HEK293 (cell line): Measurements from ENCODE around the gene MEI4.

Experiments used
- CTCF ChIA-PET: fragments of 350-600 bp; formaldehyde crosslinking; extraction: SDS; loops from one replicate; lab custom pipeline; 2021; ENCODE audit warnings: antibody characterized with exemption; lab: Yijun Ruan, JAX
- POLR2A ChIA-PET: fragments of 300-600 bp; formaldehyde crosslinking; extraction: SDS; loops from one replicate; lab custom pipeline; 2020; ENCODE audit warnings: antibody characterized with exemption, inconsistent platforms; lab: Yijun Ruan, JAX
- H3K27ac ChIP-seq: fragments of 200-500 bp; sonication (Bioruptor generic); 2 replicates; pipeline ENCODE4 v1.5.1; 2014; ENCODE audit warnings: low read depth, low read length, control low read depth, inconsistent platforms; ENCODE audit errors: extremely low read depth
- H3K36me3 ChIP-seq, 2 experiments: fragments of 200-500 bp in 1 of 2; sonication (Bioruptor generic) in 1 of 2; 1 replicate in 1 of 2; 2 replicates in 1 of 2; pipeline ENCODE4 v1.5.1; 2014 to 2017; ENCODE audit warnings: inconsistent platforms in 2 of 2, low read length in 2 of 2; ENCODE audit not compliant: control insufficient read depth in 2 of 2, insufficient read depth in 1 of 2
- H3K4me1 ChIP-seq: fragments of 200-500 bp; sonication (Bioruptor generic); 2 replicates; pipeline ENCODE4 v1.5.1; 2014; ENCODE audit warnings: mild to moderate bottlenecking, low read length, inconsistent platforms; ENCODE audit not compliant: control insufficient read depth, insufficient read depth
- H3K4me3 ChIP-seq: 2 replicates; pipeline ENCODE4 v1.5.1; 2011; ENCODE audit warnings: low read depth, mild to moderate bottlenecking, control low read depth, low read length, moderate library complexity
- H3K9me3 ChIP-seq: fragments of 200-500 bp; sonication (Bioruptor generic); 2 replicates; pipeline ENCODE4 v1.5.1; 2014; ENCODE audit warnings: low read depth, low read length, inconsistent platforms; ENCODE audit not compliant: control insufficient read depth, insufficient read depth
- GLIS2 ChIP-seq: fragments of 450-650 bp; formaldehyde crosslinking; IDR thresholded peaks from 2 replicates; pipeline ENCODE4 v1.5.1; 2016; ENCODE audit warnings: missing biosample characterization, missing genetic modification characterization
- KLF7 ChIP-seq: fragments of 450-650 bp; formaldehyde crosslinking; IDR thresholded peaks from 2 replicates; pipeline ENCODE4 v1.5.1; 2016; ENCODE audit warnings: missing biosample characterization, missing genetic modification characterization, borderline replicate concordance
- MZF1 ChIP-seq: fragments of 450-650 bp; formaldehyde crosslinking; IDR thresholded peaks from 2 replicates; pipeline ENCODE4 v1.5.1; 2017; ENCODE audit warnings: missing biosample characterization, missing genetic modification characterization, borderline replicate concordance
- PRDM1 ChIP-seq: fragments of 450-650 bp; formaldehyde crosslinking; IDR thresholded peaks from 2 replicates; pipeline ENCODE4; 2016; ENCODE audit warnings: missing biosample characterization, missing genetic modification characterization
- REPIN1 ChIP-seq: fragments of 450-650 bp; formaldehyde crosslinking; IDR thresholded peaks from 2 replicates; pipeline ENCODE4 v1.5.1; 2017; ENCODE audit warnings: missing biosample characterization, missing genetic modification characterization, low read depth
- WT1 ChIP-seq: fragments of 450-650 bp; formaldehyde crosslinking; IDR thresholded peaks from 2 replicates; pipeline ENCODE4 v1.5.1; 2016; ENCODE audit warnings: missing biosample characterization, missing genetic modification characterization
- YY1 ChIP-seq: fragments of 450-650 bp; formaldehyde crosslinking; IDR thresholded peaks from 2 replicates; pipeline ENCODE4 v1.5.1; 2018; ENCODE audit warnings: missing biosample characterization, missing genetic modification characterization
- ZBTB7A ChIP-seq: fragments of 450-650 bp; formaldehyde crosslinking; IDR thresholded peaks from 2 replicates; pipeline ENCODE4 v1.5.1; 2016; ENCODE audit warnings: low read depth, missing biosample characterization, missing genetic modification characterization
- ZNF112 ChIP-seq: fragments of 450-650 bp; formaldehyde crosslinking; IDR thresholded peaks from 2 replicates; pipeline ENCODE4 v1.5.0; 2017; ENCODE audit warnings: missing biosample characterization, missing genetic modification characterization
- ZNF138 ChIP-seq: fragments of 450-650 bp; formaldehyde crosslinking; IDR thresholded peaks from 2 replicates; pipeline ENCODE4 v1.5.1; 2016; ENCODE audit warnings: missing biosample characterization, missing genetic modification characterization, borderline replicate concordance
- ZNF146 ChIP-seq: fragments of 450-650 bp; formaldehyde crosslinking; IDR thresholded peaks from 2 replicates; pipeline ENCODE4 v1.5.1; 2016; ENCODE audit warnings: missing biosample characterization, missing genetic modification characterization
- ZNF155 ChIP-seq: fragments of 450-650 bp; formaldehyde crosslinking; IDR thresholded peaks from 2 replicates; pipeline ENCODE4 v1.5.1; 2016; ENCODE audit warnings: missing biosample characterization, missing genetic modification characterization
- ZNF157 ChIP-seq: fragments of 450-650 bp; formaldehyde crosslinking; IDR thresholded peaks from 2 replicates; pipeline ENCODE4 v1.5.1; 2016; ENCODE audit warnings: missing biosample characterization, missing genetic modification characterization
- ZNF16 ChIP-seq: fragments of 450-650 bp; formaldehyde crosslinking; IDR thresholded peaks from 2 replicates; pipeline ENCODE4 v1.5.1; 2016; ENCODE audit warnings: low read depth, missing biosample characterization, missing genetic modification characterization
- ZNF174 ChIP-seq: fragments of 450-650 bp; formaldehyde crosslinking; IDR thresholded peaks from 2 replicates; pipeline ENCODE4 v1.5.0; 2017; ENCODE audit warnings: missing biosample characterization, mild to moderate bottlenecking, missing genetic modification characterization
- ZNF2 ChIP-seq: fragments of 450-650 bp; formaldehyde crosslinking; IDR thresholded peaks from 2 replicates; pipeline ENCODE4 v1.5.1; 2016; ENCODE audit warnings: missing biosample characterization, missing genetic modification characterization
- ZNF248 ChIP-seq: fragments of 450-650 bp; formaldehyde crosslinking; IDR thresholded peaks from 2 replicates; pipeline ENCODE4 v1.5.1; 2017; ENCODE audit warnings: missing biosample characterization, missing genetic modification characterization
- ZNF324 ChIP-seq: fragments of 450-650 bp; formaldehyde crosslinking; IDR thresholded peaks from 2 replicates; pipeline ENCODE4 v1.5.1; 2016; ENCODE audit warnings: missing biosample characterization, missing genetic modification characterization
- ZNF433 ChIP-seq: fragments of 450-650 bp; formaldehyde crosslinking; IDR thresholded peaks from 2 replicates; pipeline ENCODE4 v1.5.1; 2016; ENCODE audit warnings: missing biosample characterization, missing genetic modification characterization, low read depth
- ZNF48 ChIP-seq: fragments of 450-650 bp; formaldehyde crosslinking; IDR thresholded peaks from 2 replicates; pipeline ENCODE4 v1.5.1; 2016; ENCODE audit warnings: missing biosample characterization, missing genetic modification characterization
- ZNF558 ChIP-seq: fragments of 450-650 bp; formaldehyde crosslinking; IDR thresholded peaks from 2 replicates; pipeline ENCODE4 v1.5.1; 2016; ENCODE audit warnings: missing biosample characterization, missing genetic modification characterization
- ZNF585B ChIP-seq: fragments of 450-650 bp; formaldehyde crosslinking; IDR thresholded peaks from 2 replicates; pipeline ENCODE4 v1.5.1; 2016; ENCODE audit warnings: missing biosample characterization, missing genetic modification characterization
- ZNF600 ChIP-seq: fragments of 450-650 bp; formaldehyde crosslinking; IDR thresholded peaks from 2 replicates; pipeline ENCODE4 v1.5.1; 2016; ENCODE audit warnings: missing biosample characterization, missing genetic modification characterization
- ZNF610 ChIP-seq: fragments of 450-650 bp; formaldehyde crosslinking; IDR thresholded peaks from 2 replicates; pipeline ENCODE4 v1.5.1; 2016; ENCODE audit warnings: missing biosample characterization, missing genetic modification characterization, borderline replicate concordance
- ZNF626 ChIP-seq: fragments of 450-650 bp; sonication (Bioruptor Pico); formaldehyde crosslinking; IDR thresholded peaks from 2 replicates; pipeline ENCODE4 v1.5.1; 2018; ENCODE audit warnings: missing biosample characterization, missing genetic modification characterization, inconsistent platforms
- ZNF654 ChIP-seq: fragments of 450-650 bp; formaldehyde crosslinking; IDR thresholded peaks from 2 replicates; pipeline ENCODE4 v1.5.1; 2016; ENCODE audit warnings: low read depth, missing biosample characterization, missing genetic modification characterization
- TF ChIP-seq, protein P1 (sequence below): fragments of 450-650 bp; formaldehyde crosslinking; IDR thresholded peaks from 2 replicates; pipeline ENCODE4 v1.5.1; 2016; ENCODE audit warnings: missing biosample characterization, missing genetic modification characterization
- TF ChIP-seq, protein P2 (sequence below): fragments of 450-650 bp; IDR thresholded peaks from 2 replicates; pipeline ENCODE4 v1.5.1; 2018; ENCODE audit warnings: missing biosample characterization, mild to moderate bottlenecking, missing genetic modification characterization
- TF ChIP-seq, protein P3 (sequence below): fragments of 450-650 bp; formaldehyde crosslinking; IDR thresholded peaks from 2 replicates; pipeline ENCODE4 v1.5.1; 2016; ENCODE audit warnings: missing biosample characterization, missing genetic modification characterization, borderline replicate concordance
- TF ChIP-seq, protein P4 (sequence below): fragments of 450-650 bp; formaldehyde crosslinking; IDR thresholded peaks from 2 replicates; pipeline ENCODE4 v1.5.1; 2016; ENCODE audit warnings: missing biosample characterization, missing genetic modification characterization, low read depth

The MEI4 gene

DNA sequence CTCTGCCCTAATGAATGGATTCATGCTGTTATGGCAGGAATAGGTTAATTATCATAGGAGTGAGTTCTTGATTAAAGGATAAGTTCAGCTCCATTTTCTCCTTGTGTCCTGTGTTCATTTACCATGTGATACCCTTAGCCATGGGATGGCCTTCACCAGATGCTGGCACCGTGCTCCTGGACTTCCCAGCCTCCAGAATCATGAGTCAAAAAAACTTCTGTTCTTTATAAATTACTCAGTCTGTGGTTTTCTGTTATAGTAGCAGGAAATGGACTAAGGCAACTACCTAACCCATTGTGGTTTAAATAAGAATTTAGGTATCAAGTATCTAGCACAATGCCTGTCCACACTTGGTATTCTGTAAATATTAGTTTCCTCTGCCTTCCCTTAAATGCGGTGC is 223.5 kb downstream of the MEI4 start:
- no peaks in the 10 kb centered on the region for H3K4me1 ChIP-seq
- H3K27ac ChIP-seq: no peak overlapping the region
- H3K4me3 ChIP-seq: no peak overlapping the region
- no peaks in the 10 kb centered on the region for H3K36me3 ChIP-seq
- TF ChIP-seq ZNF157 (tag by site-specific recombination): no peak
- TF ChIP-seq, protein P1, sequence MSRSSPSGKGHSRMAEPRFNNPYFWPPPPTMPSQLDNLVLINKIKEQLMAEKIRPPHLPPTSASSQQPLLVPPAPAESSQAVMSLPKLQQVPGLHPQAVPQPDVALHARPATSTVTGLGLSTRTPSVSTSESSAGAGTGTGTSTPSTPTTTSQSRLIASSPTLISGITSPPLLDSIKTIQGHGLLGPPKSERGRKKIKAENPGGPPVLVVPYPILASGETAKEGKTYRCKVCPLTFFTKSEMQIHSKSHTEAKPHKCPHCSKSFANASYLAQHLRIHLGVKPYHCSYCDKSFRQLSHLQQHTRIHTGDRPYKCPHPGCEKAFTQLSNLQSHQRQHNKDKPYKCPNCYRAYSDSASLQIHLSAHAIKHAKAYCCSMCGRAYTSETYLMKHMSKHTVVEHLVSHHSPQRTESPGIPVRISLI (tag by site-specific recombination): no peak
- TF ChIP-seq ZNF16: no peak
- TF ChIP-seq, protein P2, sequence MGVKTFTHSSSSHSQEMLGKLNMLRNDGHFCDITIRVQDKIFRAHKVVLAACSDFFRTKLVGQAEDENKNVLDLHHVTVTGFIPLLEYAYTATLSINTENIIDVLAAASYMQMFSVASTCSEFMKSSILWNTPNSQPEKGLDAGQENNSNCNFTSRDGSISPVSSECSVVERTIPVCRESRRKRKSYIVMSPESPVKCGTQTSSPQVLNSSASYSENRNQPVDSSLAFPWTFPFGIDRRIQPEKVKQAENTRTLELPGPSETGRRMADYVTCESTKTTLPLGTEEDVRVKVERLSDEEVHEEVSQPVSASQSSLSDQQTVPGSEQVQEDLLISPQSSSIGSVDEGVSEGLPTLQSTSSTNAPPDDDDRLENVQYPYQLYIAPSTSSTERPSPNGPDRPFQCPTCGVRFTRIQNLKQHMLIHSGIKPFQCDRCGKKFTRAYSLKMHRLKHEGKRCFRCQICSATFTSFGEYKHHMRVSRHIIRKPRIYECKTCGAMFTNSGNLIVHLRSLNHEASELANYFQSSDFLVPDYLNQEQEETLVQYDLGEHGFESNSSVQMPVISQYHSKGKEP (tag by site-specific recombination): no peak
- TF ChIP-seq ZNF600: no peak
- no peak for TF ChIP-seq ZNF433
- no peak for TF ChIP-seq ZNF610 (tag by site-specific recombination)
- POLR2A ChIA-PET: no interaction called here
- CTCF ChIA-PET: no interaction called here
- H3K9me3 ChIP-seq: no peaks in the 10 kb centered on the region

DNA sequence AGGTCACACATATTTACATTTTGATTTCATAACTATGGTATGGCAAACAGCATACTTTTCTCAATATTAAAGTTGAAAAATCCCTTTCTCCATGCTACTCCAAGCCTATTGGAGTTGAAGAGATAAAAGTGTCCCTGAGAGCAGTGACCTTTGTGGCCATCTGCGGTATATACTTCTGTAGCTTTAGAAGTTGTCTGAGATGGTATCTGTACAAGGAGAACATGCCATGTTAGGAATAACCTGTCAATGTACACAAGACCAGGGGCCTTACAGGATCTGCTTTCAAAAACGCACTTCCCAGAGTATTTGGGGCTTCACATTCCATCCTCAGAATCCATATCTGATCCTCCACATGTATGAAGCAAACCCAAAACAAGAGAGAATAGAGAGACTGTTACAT is 226.7 kb downstream of the MEI4 start:
- TF ChIP-seq ZNF654 (tag by site-specific recombination) (no peak), KLF7 (tag by site-specific recombination) (no peak), WT1 (tag by site-specific recombination) (no peak), PRDM1 (tag by site-specific recombination) (no peak), ZNF248 (tag by site-specific recombination) (no peak), ZNF48 (tag by site-specific recombination) (no peak), ZNF585B (tag by site-specific recombination) (no peak), REPIN1 (no peak), ZNF2 (tag by site-specific recombination) (no peak), ZNF174 (no peak)
- TF ChIP-seq, all 188 proteins: peak for 0
- no peak overlapping the region for H3K27ac ChIP-seq
- ChIA-PET POLR2A (no interaction called here), CTCF (interaction anchor here (0.5 kb wide), 1 partner anchor 51 kb away, joined by 3 read pairs; no protein-coding TSS in a partner anchor)
- no peaks in the 10 kb centered on the region for H3K4me1 ChIP-seq
- H3K4me3 ChIP-seq: no peak overlapping the region
- H3K36me3 ChIP-seq: no peaks in the 10 kb centered on the region
- no peaks in the 10 kb centered on the region for H3K9me3 ChIP-seq

DNA sequence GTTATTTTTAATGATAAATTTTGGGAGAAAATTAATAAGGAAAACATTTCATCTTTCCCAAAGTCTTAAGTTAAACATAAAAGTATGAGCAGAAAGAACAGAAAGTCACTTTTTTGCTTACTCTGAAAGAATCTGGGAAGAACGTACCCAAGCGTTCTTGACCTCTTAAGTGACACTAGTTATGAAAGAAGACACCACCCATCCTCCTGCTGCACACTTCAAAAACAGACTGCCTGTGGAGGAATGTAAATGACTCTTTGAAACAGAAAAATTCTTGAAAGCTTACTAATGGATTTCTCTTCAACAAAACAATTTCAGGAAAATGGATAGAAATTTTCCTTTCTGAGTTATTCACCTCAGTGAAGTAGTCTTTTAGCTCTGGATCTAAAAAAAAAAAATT is 227.7 kb downstream of the MEI4 start:
- H3K36me3 ChIP-seq: no peaks in the 10 kb centered on the region
- H3K27ac ChIP-seq: no peak overlapping the region
- no peaks in the 10 kb centered on the region for H3K4me1 ChIP-seq
- ChIA-PET CTCF (no interaction called here), POLR2A (no interaction called here)
- H3K9me3 ChIP-seq: no peaks in the 10 kb centered on the region
- H3K4me3 ChIP-seq: no peak overlapping the region
- TF ChIP-seq ZNF626 (tag by site-specific recombination) (no peak), MZF1 (tag by site-specific recombination) (no peak), ZNF157 (tag by site-specific recombination) (no peak), ZNF112 (tag by site-specific recombination) (no peak), ZNF558 (tag by site-specific recombination) (no peak), ZNF138 (tag by site-specific recombination) (no peak), YY1 (tag by site-specific recombination) (no peak), ZNF324 (tag by site-specific recombination) (no peak), ZBTB7A (no peak), ZNF155 (no peak), ZNF146 (tag by site-specific recombination) (no peak), GLIS2 (tag by site-specific recombination) (no peak)
- TF ChIP-seq, protein P3, sequence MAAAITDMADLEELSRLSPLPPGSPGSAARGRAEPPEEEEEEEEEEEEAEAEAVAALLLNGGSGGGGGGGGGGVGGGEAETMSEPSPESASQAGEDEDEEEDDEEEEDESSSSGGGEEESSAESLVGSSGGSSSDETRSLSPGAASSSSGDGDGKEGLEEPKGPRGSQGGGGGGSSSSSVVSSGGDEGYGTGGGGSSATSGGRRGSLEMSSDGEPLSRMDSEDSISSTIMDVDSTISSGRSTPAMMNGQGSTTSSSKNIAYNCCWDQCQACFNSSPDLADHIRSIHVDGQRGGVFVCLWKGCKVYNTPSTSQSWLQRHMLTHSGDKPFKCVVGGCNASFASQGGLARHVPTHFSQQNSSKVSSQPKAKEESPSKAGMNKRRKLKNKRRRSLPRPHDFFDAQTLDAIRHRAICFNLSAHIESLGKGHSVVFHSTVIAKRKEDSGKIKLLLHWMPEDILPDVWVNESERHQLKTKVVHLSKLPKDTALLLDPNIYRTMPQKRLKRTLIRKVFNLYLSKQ (tag by site-specific recombination): no peak
- TF ChIP-seq, protein P4, sequence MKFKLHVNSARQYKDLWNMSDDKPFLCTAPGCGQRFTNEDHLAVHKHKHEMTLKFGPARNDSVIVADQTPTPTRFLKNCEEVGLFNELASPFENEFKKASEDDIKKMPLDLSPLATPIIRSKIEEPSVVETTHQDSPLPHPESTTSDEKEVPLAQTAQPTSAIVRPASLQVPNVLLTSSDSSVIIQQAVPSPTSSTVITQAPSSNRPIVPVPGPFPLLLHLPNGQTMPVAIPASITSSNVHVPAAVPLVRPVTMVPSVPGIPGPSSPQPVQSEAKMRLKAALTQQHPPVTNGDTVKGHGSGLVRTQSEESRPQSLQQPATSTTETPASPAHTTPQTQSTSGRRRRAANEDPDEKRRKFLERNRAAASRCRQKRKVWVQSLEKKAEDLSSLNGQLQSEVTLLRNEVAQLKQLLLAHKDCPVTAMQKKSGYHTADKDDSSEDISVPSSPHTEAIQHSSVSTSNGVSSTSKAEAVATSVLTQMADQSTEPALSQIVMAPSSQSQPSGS: no peak
